GM13977 (cell line): Measurements from ENCODE around the gene KRT3.

ENCODE experiments used
- DNase-seq: peaks from one replicate; pipeline ENCODE4 v3.0.0; 2012; ENCODE audit warnings: low spot score
- CTCF ChIP-seq: IDR thresholded peaks from 2 replicates; pipeline ENCODE4 v1.5.1; 2012; ENCODE audit warnings: mild to moderate bottlenecking, control low read depth; ENCODE audit not compliant: insufficient read depth; ENCODE audit errors: extremely low read depth, missing control alignments
- in situ Hi-C: fragments of 300-500 bp; cut with MboI; formaldehyde crosslinking; loops from one replicate; pipeline ENCODE4 v1.12.0; 2022; ENCODE audit warnings: low sequenced_read_pairs, low pct_unique_long_range_greater_than_20kb, mixed read lengths, inconsistent platforms; ENCODE audit not compliant: unreplicated experiment

Gene KRT3

GRCh38 chr12:52742196-52742580 is 53.7 kb downstream of the KRT3 start:
- DNase-seq, result no peak
- TF ChIP-seq CTCF, result no peak
- in situ Hi-C loops, result no loop called here

- no peak for TF ChIP-seq CTCF
- in situ Hi-C loops, result no loop called here
Observed at GRCh38 chr12:52741375-52742195, 54.3 kb downstream of the KRT3 start.

DNA sequence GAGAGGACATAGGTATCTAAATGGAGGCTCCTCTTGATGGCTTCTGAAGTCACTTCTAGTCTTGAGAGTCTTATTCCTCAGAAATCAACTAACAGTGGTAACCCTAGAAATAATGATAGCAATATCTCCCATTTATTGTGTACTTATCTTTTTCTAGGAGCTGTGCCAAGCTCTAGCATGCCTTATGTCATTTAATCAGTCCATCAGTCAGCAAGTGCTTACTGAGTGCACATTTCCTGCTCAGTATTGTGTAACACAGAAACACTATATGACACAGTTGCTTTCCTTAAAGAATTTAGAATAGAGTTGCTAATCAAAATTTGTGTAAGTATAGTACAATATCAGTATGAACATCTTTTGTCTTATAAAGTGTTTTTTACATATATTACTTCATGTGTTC is 55.3 kb downstream of the KRT3 start:
- no peak for TF ChIP-seq CTCF
- no peak for DNase-seq
- in situ Hi-C loops, result no loop called here

More at GRCh38 chr12:52741375-52742195, 54.3 kb downstream of the KRT3 start:
- DNase-seq, result peak; percentile 62

DNA sequence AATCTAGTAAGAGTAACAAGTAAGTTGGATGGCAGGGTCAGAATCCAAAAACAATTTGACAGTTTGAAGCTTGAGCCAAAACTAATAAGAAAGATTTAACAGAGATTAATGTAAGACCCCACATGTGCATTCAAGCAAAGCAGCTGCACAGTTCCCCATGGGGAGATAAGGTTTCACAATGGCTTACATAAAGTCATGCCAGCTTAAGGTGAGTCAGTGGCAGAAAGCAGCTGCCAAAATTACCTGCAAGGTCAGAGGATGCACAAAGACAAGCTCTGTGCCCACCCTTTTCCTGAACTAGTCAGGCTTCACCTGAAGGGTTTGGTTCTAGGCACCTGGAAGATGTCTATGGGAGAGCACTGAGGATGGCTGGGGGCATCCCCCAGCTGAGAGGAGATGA is 56.0 kb downstream of the KRT3 start:
- no peak for DNase-seq
- in situ Hi-C loops, result no loop called here
- TF ChIP-seq CTCF, result no peak
